Measurements from ENCODE around the gene MPHOSPH6.
A peak's percentile ranks its signal among the peaks of the same experiment; 100 is the strongest.

Gene MPHOSPH6

DNA sequence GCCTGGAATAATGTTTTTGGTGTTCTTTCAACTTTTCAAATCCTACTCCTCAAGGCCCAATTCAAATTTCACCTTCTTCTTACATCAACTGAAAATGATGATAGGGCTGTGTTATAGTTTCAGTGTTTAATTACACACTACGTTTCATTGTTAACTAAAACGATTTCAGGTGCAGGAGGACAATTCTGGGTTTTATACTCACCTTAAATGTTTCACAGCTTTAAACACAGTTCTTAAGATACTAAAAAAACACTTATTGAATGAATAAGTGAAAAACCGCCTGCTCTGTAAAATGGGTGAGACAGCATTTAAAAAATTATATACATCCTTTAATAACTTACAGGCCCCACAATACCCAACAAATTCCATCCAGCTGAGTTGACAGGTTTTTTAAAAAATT, 6.2 kb upstream of the MPHOSPH6 start:
- H4K20me1 ChIP-seq (ENCODE audit: insufficient read depth, low read length): no peaks in the 10 kb centered on the region
- no peaks in the 10 kb centered on the region for H3K4me1 ChIP-seq (ENCODE audit: insufficient read depth, low read length)
- peaks cover 53% of the 10 kb centered on the region for H3K27me3 ChIP-seq (ENCODE audit: insufficient read depth, low read length, poor library complexity)
- no peak overlapping the region for H3K4me3 ChIP-seq (ENCODE audit: low read depth in 1 of 2, low read length in 2 of 2)
- no peak overlapping the region for H3K27ac ChIP-seq (ENCODE audit: low read length)
- DNase-seq: no peak
- no peaks in the 10 kb centered on the region for H3K36me3 ChIP-seq (ENCODE audit: insufficient read depth, low read length)
- H3K79me2 ChIP-seq (ENCODE audit: insufficient read depth, low read length): no peaks in the 10 kb centered on the region
- ATAC-seq (ENCODE audit: insufficient read depth, low read depth): no peak
- TF ChIP-seq, protein P1, sequence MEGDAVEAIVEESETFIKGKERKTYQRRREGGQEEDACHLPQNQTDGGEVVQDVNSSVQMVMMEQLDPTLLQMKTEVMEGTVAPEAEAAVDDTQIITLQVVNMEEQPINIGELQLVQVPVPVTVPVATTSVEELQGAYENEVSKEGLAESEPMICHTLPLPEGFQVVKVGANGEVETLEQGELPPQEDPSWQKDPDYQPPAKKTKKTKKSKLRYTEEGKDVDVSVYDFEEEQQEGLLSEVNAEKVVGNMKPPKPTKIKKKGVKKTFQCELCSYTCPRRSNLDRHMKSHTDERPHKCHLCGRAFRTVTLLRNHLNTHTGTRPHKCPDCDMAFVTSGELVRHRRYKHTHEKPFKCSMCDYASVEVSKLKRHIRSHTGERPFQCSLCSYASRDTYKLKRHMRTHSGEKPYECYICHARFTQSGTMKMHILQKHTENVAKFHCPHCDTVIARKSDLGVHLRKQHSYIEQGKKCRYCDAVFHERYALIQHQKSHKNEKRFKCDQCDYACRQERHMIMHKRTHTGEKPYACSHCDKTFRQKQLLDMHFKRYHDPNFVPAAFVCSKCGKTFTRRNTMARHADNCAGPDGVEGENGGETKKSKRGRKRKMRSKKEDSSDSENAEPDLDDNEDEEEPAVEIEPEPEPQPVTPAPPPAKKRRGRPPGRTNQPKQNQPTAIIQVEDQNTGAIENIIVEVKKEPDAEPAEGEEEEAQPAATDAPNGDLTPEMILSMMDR (IDR thresholded peaks at IDR 0.05; ENCODE audit: borderline replicate concordance, extremely low read depth, low read length, poor library complexity, severe bottlenecking): no peak
- no peak for TF ChIP-seq EZH2 (IDR thresholded peaks at IDR 0.05; ENCODE audit: borderline replicate concordance, low read depth, low read length, severe bottlenecking)
- no peak overlapping the region for H2AFZ ChIP-seq (ENCODE audit: low read depth, low read length)
- no peak overlapping the region for H3K4me2 ChIP-seq (ENCODE audit: insufficient read depth, low read length)
- H3K9ac ChIP-seq (ENCODE audit: low read depth, low read length): no peak overlapping the region
- H3K9me3 ChIP-seq (ENCODE audit: insufficient read depth, low read length, severe bottlenecking): no peaks in the 10 kb centered on the region

DNA sequence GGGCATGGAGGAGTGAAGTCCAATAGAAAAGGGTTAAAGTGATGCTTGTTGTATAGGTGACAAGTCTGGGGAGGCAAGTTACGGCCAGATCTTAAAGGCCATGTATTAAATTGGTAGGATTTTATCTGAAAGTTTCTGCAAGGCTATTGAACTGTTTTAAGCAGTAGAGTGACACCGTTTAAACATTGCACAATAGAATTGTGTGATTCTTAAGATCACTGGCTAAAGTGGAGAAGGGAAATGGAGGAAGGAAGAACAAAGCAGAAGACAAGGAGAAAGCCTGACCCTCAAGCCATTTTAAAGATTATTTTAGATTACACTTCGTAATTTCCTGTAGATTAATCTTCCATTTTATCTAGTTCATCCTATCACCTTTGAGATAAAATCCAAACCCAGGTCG, 5.6 kb upstream of the MPHOSPH6 start:
- TF ChIP-seq, protein P1 (IDR thresholded peaks at IDR 0.05; ENCODE audit: borderline replicate concordance, extremely low read depth, low read length, poor library complexity, severe bottlenecking): no peak
- TF ChIP-seq EZH2 (IDR thresholded peaks at IDR 0.05; ENCODE audit: borderline replicate concordance, low read depth, low read length, severe bottlenecking): no peak
- no peak for DNase-seq
- Histone ChIP-seq H3K27me3 (ENCODE audit: insufficient read depth, low read length, poor library complexity) (peaks cover 54% of the 10 kb centered on the region), H3K9me3 (ENCODE audit: insufficient read depth, low read length, severe bottlenecking) (no peaks in the 10 kb centered on the region), H2AFZ (ENCODE audit: low read depth, low read length) (no peak overlapping the region), H3K9ac (ENCODE audit: low read depth, low read length) (no peak overlapping the region), H3K27ac (ENCODE audit: low read length) (no peak overlapping the region), H3K36me3 (ENCODE audit: insufficient read depth, low read length) (no peaks in the 10 kb centered on the region), H3K4me1 (ENCODE audit: insufficient read depth, low read length) (peaks cover 1% of the 10 kb centered on the region), H4K20me1 (ENCODE audit: insufficient read depth, low read length) (no peaks in the 10 kb centered on the region), H3K4me2 (ENCODE audit: insufficient read depth, low read length) (no peak overlapping the region), H3K4me3 (ENCODE audit: low read depth in 1 of 2, low read length in 2 of 2) (no peak overlapping the region), H3K79me2 (ENCODE audit: insufficient read depth, low read length) (no peaks in the 10 kb centered on the region)
- ATAC-seq (ENCODE audit: insufficient read depth, low read depth): no peak

DNA sequence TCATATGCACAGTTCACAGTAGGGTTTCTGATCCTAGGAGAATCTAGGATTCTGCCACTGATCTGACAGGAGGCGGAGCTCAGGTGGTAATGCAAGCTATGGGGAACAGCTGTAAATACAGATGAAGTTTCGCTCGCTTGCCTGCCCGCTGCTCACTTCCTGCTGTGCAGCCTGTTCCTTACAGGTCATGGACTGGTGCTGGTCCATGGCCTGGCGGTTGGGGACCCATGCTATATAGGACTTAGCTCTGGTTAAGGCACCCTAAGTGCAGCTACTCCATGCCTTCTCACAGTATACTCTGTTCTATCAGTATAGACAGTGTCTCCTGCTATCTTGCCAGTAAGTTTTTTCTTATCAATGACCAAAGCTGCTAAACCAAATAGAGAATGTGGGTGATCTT, 2.4 kb downstream of the MPHOSPH6 start:
- H4K20me1 ChIP-seq (ENCODE audit: insufficient read depth, low read length): peaks cover 9% of the 10 kb centered on the region; the same call in 1 of the 2 replicates
- TF ChIP-seq, protein P1 (IDR thresholded peaks at IDR 0.05; ENCODE audit: borderline replicate concordance, extremely low read depth, low read length, poor library complexity, severe bottlenecking): no peak
- TF ChIP-seq EZH2 (IDR thresholded peaks at IDR 0.05; ENCODE audit: borderline replicate concordance, low read depth, low read length, severe bottlenecking): no peak
- ATAC-seq (ENCODE audit: insufficient read depth, low read depth): no peak
- H3K4me2 ChIP-seq (ENCODE audit: insufficient read depth, low read length): peak overlapping the region; percentile 97
- H3K4me1 ChIP-seq (ENCODE audit: insufficient read depth, low read length): peaks cover 28% of the 10 kb centered on the region
- peaks cover 51% of the 10 kb centered on the region for H3K36me3 ChIP-seq (ENCODE audit: insufficient read depth, low read length)
- peaks cover 50% of the 10 kb centered on the region for H3K79me2 ChIP-seq (ENCODE audit: insufficient read depth, low read length)
- H2AFZ ChIP-seq (ENCODE audit: low read depth, low read length): no peak overlapping the region
- no peak overlapping the region for H3K27ac ChIP-seq (ENCODE audit: low read length)
- no peak for DNase-seq
- no peak overlapping the region for H3K9ac ChIP-seq (ENCODE audit: low read depth, low read length)
- no peak overlapping the region; a peak in 1 of 4 replicates for H3K4me3 ChIP-seq (ENCODE audit: low read depth in 1 of 2, low read length in 2 of 2)
- peaks cover 10% of the 10 kb centered on the region for H3K27me3 ChIP-seq (ENCODE audit: insufficient read depth, low read length, poor library complexity)
- no peaks in the 10 kb centered on the region for H3K9me3 ChIP-seq (ENCODE audit: insufficient read depth, low read length, severe bottlenecking)

DNA sequence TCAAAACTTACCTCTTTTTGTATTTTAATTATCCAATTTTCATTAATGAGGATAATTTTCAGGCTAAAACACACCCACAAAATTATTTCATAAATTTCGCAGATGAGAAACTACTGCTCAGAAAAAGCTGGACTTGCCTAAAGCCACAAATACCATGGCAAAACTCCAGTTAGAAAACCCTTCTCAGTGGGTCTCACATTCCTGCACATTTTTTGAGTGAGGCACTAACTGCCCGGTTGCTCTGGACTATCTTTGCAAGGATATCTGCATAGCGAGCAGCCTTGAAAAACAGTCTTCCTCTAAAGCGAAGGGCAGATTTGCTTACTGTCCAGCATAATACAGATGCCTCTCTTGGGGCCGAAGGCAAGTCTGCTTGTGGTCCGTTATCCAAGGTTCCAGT, 9.8 kb downstream of the MPHOSPH6 start:
- no peak overlapping the region for H3K9ac ChIP-seq (ENCODE audit: low read depth, low read length)
- ATAC-seq (ENCODE audit: insufficient read depth, low read depth) (no peak), DNase-seq (no peak)
- no peak overlapping the region for H2AFZ ChIP-seq (ENCODE audit: low read depth, low read length)
- H3K27ac ChIP-seq (ENCODE audit: low read length): no peak overlapping the region
- H3K36me3 ChIP-seq (ENCODE audit: insufficient read depth, low read length): peaks cover 64% of the 10 kb centered on the region
- H3K79me2 ChIP-seq (ENCODE audit: insufficient read depth, low read length): peaks cover 33% of the 10 kb centered on the region
- no peaks in the 10 kb centered on the region for H3K27me3 ChIP-seq (ENCODE audit: insufficient read depth, low read length, poor library complexity)
- no peak overlapping the region for H3K4me3 ChIP-seq (ENCODE audit: low read depth in 1 of 2, low read length in 2 of 2)
- H3K4me1 ChIP-seq (ENCODE audit: insufficient read depth, low read length): no peaks in the 10 kb centered on the region
- TF ChIP-seq, protein P1 (IDR thresholded peaks at IDR 0.05; ENCODE audit: borderline replicate concordance, extremely low read depth, low read length, poor library complexity, severe bottlenecking): no peak
- no peak for TF ChIP-seq EZH2 (IDR thresholded peaks at IDR 0.05; ENCODE audit: borderline replicate concordance, low read depth, low read length, severe bottlenecking)
- no peaks in the 10 kb centered on the region for H3K9me3 ChIP-seq (ENCODE audit: insufficient read depth, low read length, severe bottlenecking)
- peaks cover 18% of the 10 kb centered on the region; the same call in 1 of the 2 replicates for H4K20me1 ChIP-seq (ENCODE audit: insufficient read depth, low read length)
- no peak overlapping the region for H3K4me2 ChIP-seq (ENCODE audit: insufficient read depth, low read length)
